Suprapubic skin (tissue), 3 donors: Measurements from ENCODE around the gene DDX1.

ENCODE experiments used
- CTCF ChIP-seq, 2 donors: fragments of 200-600 bp in 1 of 2; fragments of 450-650 bp in 1 of 2; sonication (generic) in 1 of 2; IDR thresholded peaks; one replicate each; pipeline ENCODE4 v1.5.1; 2016 to 2019; ENCODE audit warnings: antibody characterized with exemption in 2 of 2, mild to moderate bottlenecking in 1 of 2, moderate library complexity in 1 of 2
- POLR2A ChIP-seq, 2 donors: fragments of 450-650 bp; IDR thresholded peaks; one replicate each; pipeline ENCODE4 v1.6.1; 2017; ENCODE audit warnings: antibody characterized with exemption in 2 of 2, mild to moderate bottlenecking in 2 of 2, moderate library complexity in 2 of 2

GRCh38 chr2:15623481-15623796 is 31.8 kb downstream of the DDX1 start:
- TF ChIP-seq POLR2A (IDR thresholded peaks at IDR 0.05) (no peak), CTCF (IDR thresholded peaks at IDR 0.05) (no peak)
